Measurements from ENCODE around the gene RASL12.
"Not testable (repeated sequence)": the region's sequence is repeated elsewhere in the genome, so short reads cannot be mapped to it uniquely, and the experiment has no call there.

The RASL12 gene

GRCh38 chr15:65026756-65027155, 41.0 kb downstream of the RASL12 start:
- no peak for DNase-seq

- no peak for DNase-seq
Measured at GRCh38 chr15:65021488-65021887, 46.3 kb downstream of the RASL12 start.

- no peak for DNase-seq
Measured at GRCh38 chr15:65020419-65020818, 47.4 kb downstream of the RASL12 start.

- not testable (repeated sequence) for DNase-seq
Measured at GRCh38 chr15:65011198-65011597, 56.6 kb downstream of the RASL12 start.

- DNase-seq = no peak
Measured at GRCh38 chr15:65008983-65009382, 58.8 kb downstream of the RASL12 start.

GRCh38 chr15:65006876-65007275, 60.9 kb downstream of the RASL12 start:
- no peak for DNase-seq

GRCh38 chr15:65004993-65005392, 62.8 kb downstream of the RASL12 start:
- DNase-seq = no peak
